Liver (tissue), 9 donors: Measurements from ENCODE around the gene DLEC1. TPM values are rescaled to one million over a fixed set of nuclear protein-coding genes. Genes with fewer than 3 reads are reported as not detected.

Source experiments
- DNase-seq: peaks from one replicate; pipeline ENCODE4 v3.0.0-alpha.2; 2017; ENCODE audit warnings: low spot score
- H3K27ac ChIP-seq, 2 donors: one replicate each; pipeline ENCODE4 v1.7.0; 2013; ENCODE audit warnings: inconsistent platforms in 2 of 2, low read length in 2 of 2, control low read depth in 1 of 2, low read depth in 1 of 2, mild to moderate bottlenecking in 1 of 2
- H3K27me3 ChIP-seq, 4 donors: one replicate each; pipeline versions ENCODE4 v1.6.1 to v1.7.0; 2013; ENCODE audit warnings: low read length in 3 of 4, inconsistent platforms in 1 of 4, mild to moderate bottlenecking in 1 of 4, moderate library complexity in 1 of 4; ENCODE audit not compliant: control insufficient read depth in 4 of 4, insufficient read depth in 4 of 4
- H3K36me3 ChIP-seq, 4 donors: one replicate each; pipeline versions ENCODE4 v1.6.1 to v1.7.0; 2013; ENCODE audit warnings: low read length in 3 of 4, mild to moderate bottlenecking in 3 of 4, low read depth in 1 of 4, moderate library complexity in 1 of 4; ENCODE audit not compliant: control insufficient read depth in 4 of 4, insufficient read depth in 3 of 4
- H3K4me1 ChIP-seq, 4 donors: one replicate each; pipeline versions ENCODE4 v1.6.1 to v1.7.0; 2013; ENCODE audit warnings: low read length in 3 of 4, mild to moderate bottlenecking in 3 of 4, moderate library complexity in 1 of 4; ENCODE audit not compliant: control insufficient read depth in 4 of 4, insufficient read depth in 4 of 4
- H3K4me3 ChIP-seq, 3 donors: one replicate each; pipeline versions ENCODE4 v1.6.1 to v1.7.0; 2013; ENCODE audit warnings: low read length in 3 of 3, control low read depth in 1 of 3, low read depth in 1 of 3, mild to moderate bottlenecking in 1 of 3
- H3K9ac ChIP-seq, 2 donors: one replicate each; pipeline ENCODE4 v1.7.0; 2013; ENCODE audit warnings: low read length in 2 of 2, mild to moderate bottlenecking in 2 of 2, moderate library complexity in 2 of 2, control low read depth in 1 of 2, low read depth in 1 of 2
- H3K9me3 ChIP-seq, 4 donors: one replicate each; pipeline versions ENCODE4 v1.6.1 to v1.7.0; 2013; ENCODE audit warnings: low read length in 3 of 4; ENCODE audit not compliant: control insufficient read depth in 4 of 4
- CTCF ChIP-seq: fragments of 150-350 bp; IDR thresholded peaks from 2 replicates; pipeline ENCODE4 v1.5.1; 2017; ENCODE audit warnings: improper control_type of control experiment, low read depth, low read length; ENCODE audit not compliant: missing input control
- EGR1 ChIP-seq, 2 donors: IDR thresholded peaks; 2 replicates each; pipeline ENCODE4 v1.6.1; 2016 to 2018; ENCODE audit warnings: antibody characterized with exemption in 2 of 2, low read depth in 2 of 2
- FOXA1 ChIP-seq: IDR thresholded peaks from 2 replicates; pipeline ENCODE4 v1.6.1; 2016; ENCODE audit warnings: antibody characterized with exemption
- FOXA2 ChIP-seq: IDR thresholded peaks from 2 replicates; pipeline ENCODE4 v1.6.1; 2016; ENCODE audit warnings: antibody characterized with exemption
- GABPA ChIP-seq, 2 donors: IDR thresholded peaks in 1 of 2; conservative IDR thresholded peaks in 1 of 2; 2 replicates each; pipeline ENCODE4 v1.6.1; 2016; ENCODE audit warnings: antibody characterized with exemption in 2 of 2, mild to moderate bottlenecking in 1 of 2, moderate library complexity in 1 of 2
- HNF4G ChIP-seq: IDR thresholded peaks from 2 replicates; pipeline ENCODE4 v1.6.1; 2016; ENCODE audit warnings: antibody characterized with exemption
- MAX ChIP-seq: IDR thresholded peaks from 2 replicates; pipeline ENCODE4 v1.6.1; 2016; ENCODE audit warnings: antibody characterized with exemption
- NR2F2 ChIP-seq: IDR thresholded peaks from 2 replicates; pipeline ENCODE4 v1.6.1; 2016; ENCODE audit warnings: antibody characterized with exemption
- RAD21 ChIP-seq, 2 donors: IDR thresholded peaks; 2 replicates each; pipeline ENCODE4 v1.6.1; 2016; ENCODE audit warnings: antibody characterized with exemption in 2 of 2, mild to moderate bottlenecking in 2 of 2
- REST ChIP-seq: IDR thresholded peaks from 2 replicates; pipeline ENCODE4 v1.6.1; 2016; ENCODE audit warnings: antibody characterized with exemption, mild to moderate bottlenecking
- SP1 ChIP-seq: IDR thresholded peaks from 2 replicates; pipeline ENCODE4 v1.6.1; 2018; ENCODE audit warnings: antibody characterized with exemption, mild to moderate bottlenecking
- TAF1 ChIP-seq: conservative IDR thresholded peaks from 2 replicates; pipeline ENCODE4 v1.6.1; 2016; ENCODE audit warnings: antibody characterized with exemption, mild to moderate bottlenecking
- YY1 ChIP-seq: IDR thresholded peaks from 2 replicates; pipeline ENCODE4 v1.6.1; 2016; ENCODE audit warnings: antibody characterized with exemption, mild to moderate bottlenecking
- WGBS: extraction: QIAGEN DNeasy Blood & Tissue Kit; methylation state at CpG from one replicate; pipeline ENCODE4 v1.1.7; 2013; 5-methylcytosine and 5-hydroxymethylcytosine counted together
- polyA plus RNA-seq, 2 donors: library from polyadenylated mRNA; stranded (reverse) in 1 of 2; unstranded in 1 of 2; fragments of 200-250 nt in 1 of 2; fragments of >200 nt in 1 of 2; fragmentation: Nextera tagmentation in 1 of 2; extraction: Ambion mirVana in 1 of 2; gene quantifications; one replicate each; pipeline versions ENCODE4 v1.2.1 to v1.2.3, GENCODE V29; 2013 to 2015
- total RNA-seq, 2 donors: library from RNA; depleted of rRNA; stranded (reverse); fragments of >200 nt; gene quantifications; one replicate each; pipeline ENCODE4 v1.2.3, GENCODE V29; 2014
- donor health status: healthy.
- donor health status: healthy.
- donor health status: healthy.
- donor health status: healthy.
- donor health status: healthy.

Gene DLEC1
- total and polyA plus RNA-seq, 4 donors: 0.09 to 0.63 (median 0.30) TPM

- H3K27me3 ChIP-seq: no peaks in the 10 kb centered on the region
- TF ChIP-seq GABPA (IDR thresholded peaks at IDR 0.05 in 1 of 2, conservative IDR thresholded peaks at IDR 0.05 in 1 of 2) (no peak), YY1 (no peak), FOXA1 (no peak), SP1 (no peak), CTCF (no peak), FOXA2 (no peak), MAX (no peak), EGR1 (IDR thresholded peaks at IDR 0.05; ENCODE audit: low read depth in 2 of 2) (no peak), RAD21 (IDR thresholded peaks at IDR 0.05) (no peak), NR2F2 (no peak), HNF4G (no peak)
- no peaks in the 10 kb centered on the region for H3K4me1 ChIP-seq
- DNase-seq: no peak
- H3K9me3 ChIP-seq: no peaks in the 10 kb centered on the region
- H3K36me3 ChIP-seq: no peaks in the 10 kb centered on the region
- WGBS: 97% methylated on average over 2 of the region's 2 CpGs
- no peak overlapping the region for H3K27ac ChIP-seq
- H3K9ac ChIP-seq: no peak overlapping the region
- H3K4me3 ChIP-seq: no peak overlapping the region
Measured at GRCh38 chr3:38046821-38047220, 7.8 kb downstream of the DLEC1 start.

GRCh38 chr3:38047896-38048295, 8.9 kb downstream of the DLEC1 start:
- TF ChIP-seq TAF1 (no peak), REST (no peak), MAX (no peak), FOXA2 (no peak), SP1 (no peak), RAD21 (IDR thresholded peaks at IDR 0.05) (no peak), YY1 (no peak)
- no peak overlapping the region for H3K27ac ChIP-seq
- H3K9me3 ChIP-seq: no peaks in the 10 kb centered on the region
- 87% methylated on average over 2 of the region's 2 CpGs for WGBS
- H3K4me3 ChIP-seq: no peak overlapping the region
- no peak overlapping the region for H3K9ac ChIP-seq
- DNase-seq: no peak
- H3K4me1 ChIP-seq: no peaks in the 10 kb centered on the region
- no peaks in the 10 kb centered on the region for H3K27me3 ChIP-seq
- no peaks in the 10 kb centered on the region for H3K36me3 ChIP-seq
